Head of caudate nucleus (tissue), 42 donors: ENCODE measurements around the gene CCDC183.
A peak's percentile ranks its signal among the peaks of the same experiment; 100 is the strongest.
"Not testable (repeated sequence)": the region's sequence is repeated elsewhere in the genome, so short reads cannot be mapped to it uniquely, and the experiment has no call there.

Source experiments
- DNase-seq, 42 donors: peaks; one replicate each; pipeline versions ENCODE4 v3.0.0 to v3.0.0-alpha.2; 2020 to 2021; ENCODE audit warnings: mixed read lengths in 7 of 42
- intact Hi-C: fragments of 100-400 bp; cut with DNase I; formaldehyde crosslinking; loops from one replicate; pipeline ENCODE4 v1.15.0; 2022

Gene CCDC183

GRCh38 chr9:136796238-136796774, at the start of gene CCDC183:
TSS of gene CCDC183 (plus strand) at chr9:136796338. CDS start at chr9:136796398, 60 bp downstream.
- intact Hi-C loops = no loop called here
- DNase-seq = no peak

GRCh38 chr9:136746621-136747020, 49.5 kb upstream of the CCDC183 start:
- intact Hi-C loops = no loop called here
- DNase-seq = no peak

- no peak for DNase-seq
- intact Hi-C loops = no loop called here
Observed at GRCh38 chr9:136747161-136748060, 48.7 kb upstream of the CCDC183 start.

GRCh38 chr9:136748201-136748600, 47.9 kb upstream of the CCDC183 start, which contains the start of gene LCN6:
TSS of gene LCN6 (minus strand) at chr9:136748525. CDS start at chr9:136748483, 42 bp downstream.
- no peak for DNase-seq
- intact Hi-C loops = no loop called here

- intact Hi-C loops = no loop called here
- peak in 1 of 42 donors; percentile 38 for DNase-seq
Observed at GRCh38 chr9:136748666-136749611, 47.2 kb upstream of the CCDC183 start.

- intact Hi-C loops = no loop called here
- no peak for DNase-seq
Observed at GRCh38 chr9:136750526-136750925, 45.6 kb upstream of the CCDC183 start.

- no peak for DNase-seq
- intact Hi-C loops = no loop called here
Observed at GRCh38 chr9:136751244-136751643, 44.9 kb upstream of the CCDC183 start.

GRCh38 chr9:136751814-136752213, 44.3 kb upstream of the CCDC183 start:
- intact Hi-C loops = no loop called here
- DNase-seq = no peak

- no peak for DNase-seq
- intact Hi-C loops = no loop called here
Observed at GRCh38 chr9:136753371-136754058, 42.6 kb upstream of the CCDC183 start.

- intact Hi-C loops = no loop called here
- no peak for DNase-seq
Observed at GRCh38 chr9:136754059-136754572, 42.0 kb upstream of the CCDC183 start.

GRCh38 chr9:136754626-136755301, 41.4 kb upstream of the CCDC183 start:
- no peak for DNase-seq
- intact Hi-C loops = no loop called here

GRCh38 chr9:136755302-136756133, 40.6 kb upstream of the CCDC183 start:
- DNase-seq, intact Hi-C loops: not testable (repeated sequence)

- no peak for DNase-seq
- intact Hi-C loops = no loop called here
Observed at GRCh38 chr9:136756134-136756438, 40.1 kb upstream of the CCDC183 start.

- intact Hi-C loops = no loop called here
- DNase-seq = no peak
Observed at GRCh38 chr9:136756836-136757235, 39.3 kb upstream of the CCDC183 start.

GRCh38 chr9:136757328-136757727, 38.8 kb upstream of the CCDC183 start:
- DNase-seq = no peak
- intact Hi-C loops = no loop called here

- intact Hi-C loops = no loop called here
- no peak for DNase-seq
Observed at GRCh38 chr9:136757751-136758140, 38.4 kb upstream of the CCDC183 start.

GRCh38 chr9:136759001-136759400, 37.1 kb upstream of the CCDC183 start:
- intact Hi-C loops = no loop called here

More at GRCh38 chr9:136759001-136759400, 37.1 kb upstream of the CCDC183 start:
- DNase-seq = no peak
